Gastrocnemius medialis (tissue), 4 donors: ENCODE results near the gene ESR1.

ENCODE experiments used
- CTCF ChIP-seq, 5 experiments: fragments of 450-650 bp in 3 of 5; fragments of 200-600 bp in 2 of 5; sonication (generic) in 2 of 5; IDR thresholded peaks in 4 of 5; conservative IDR thresholded peaks in 1 of 5; 1 replicate in 4 of 5; 2 replicates in 1 of 5; pipeline ENCODE4 v1.5.1; 2016 to 2019; ENCODE audit warnings: antibody characterized with exemption in 5 of 5, mild to moderate bottlenecking in 3 of 5, moderate library complexity in 3 of 5
- POLR2A ChIP-seq, 2 donors: fragments of 450-650 bp; IDR thresholded peaks; one replicate each; pipeline ENCODE4 v1.6.1; 2017; ENCODE audit warnings: antibody characterized with exemption in 2 of 2, mild to moderate bottlenecking in 2 of 2, moderate library complexity in 2 of 2

GRCh38 chr6:152008779-152009178 lies 201.3 kb downstream of the ESR1 start:
- no peak for TF ChIP-seq CTCF (IDR thresholded peaks at IDR 0.05 in 4 of 5, conservative IDR thresholded peaks at IDR 0.05 in 1 of 5)
- TF ChIP-seq POLR2A (IDR thresholded peaks at IDR 0.05), result no peak
